Measurements from ENCODE around the gene PHF21A. TPM values are rescaled to one million over a fixed set of nuclear protein-coding genes. Genes with fewer than 3 reads are reported as not detected.

The PHF21A gene
- total RNA-seq, 2 experiments from 2014 or later = 23.1 to 56.1 TPM

DNA sequence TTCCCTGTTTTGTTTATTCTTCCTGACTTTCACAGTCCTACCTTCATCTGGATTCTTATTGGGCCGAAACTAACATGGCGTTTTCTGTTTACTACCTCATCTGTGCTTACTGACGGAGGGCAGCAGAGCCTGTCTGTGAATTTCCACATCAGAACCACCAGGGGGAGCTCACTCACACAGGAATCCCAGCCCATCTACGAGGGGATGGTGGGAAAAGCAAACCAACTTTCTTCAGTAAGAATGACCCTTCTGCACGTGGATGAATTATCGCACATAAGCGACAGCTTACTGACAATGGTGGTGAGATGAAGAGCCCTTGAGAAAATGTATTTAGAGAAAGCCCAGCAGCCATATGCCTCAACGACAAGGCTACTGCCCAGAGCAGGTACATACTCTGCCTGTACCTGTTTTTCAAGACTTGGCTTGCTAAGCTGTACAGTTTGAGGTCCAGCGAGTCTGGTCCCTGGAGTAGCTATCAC, 156.3 kb downstream of the PHF21A start:
- BruUV-seq (replicated peaks) = no TSS peak
- POLR2A ChIA-PET = interaction anchor here (0.6 to 2.3 kb wide), 5 partner anchors 12 to 902 kb away, joined by 3 to 8 read pairs (median 3); no protein-coding TSS in a partner anchor
- Histone ChIP-seq H3K79me2 (ENCODE audit: insufficient read depth, low read depth, low read length) (no peaks in the 10 kb centered on the region), H4K20me1 (ENCODE audit: insufficient read depth, low read length) (no peaks in the 10 kb centered on the region), H3K9me2 (ENCODE audit: insufficient read depth, low read length) (no peaks in the 10 kb centered on the region), H3K4me2 (ENCODE audit: low read length) (no peak overlapping the region), H2AFZ (ENCODE audit: low read length) (0 out of 2 replicates have a peak overlapping the region, but pooled peaks have one; percentile 11), H3K9me3 (ENCODE audit: low read length) (no peaks in the 10 kb centered on the region), H3K27ac (ENCODE audit: low read depth, low read length, poor library complexity, severe bottlenecking) (no peak overlapping the region), H3K36me3 (ENCODE audit: insufficient read depth, low read length) (peaks cover 51% of the 10 kb centered on the region), H3K4me1 (ENCODE audit: insufficient read depth, low read length, poor library complexity, severe bottlenecking) (no peaks in the 10 kb centered on the region), H3K4me3 (ENCODE audit: low read depth, low read length, poor library complexity, severe bottlenecking) (no peak overlapping the region)
- intact Hi-C loops (cut with micrococcal nuclease; ENCODE audit: unreplicated experiment) = loop anchor here (2.0 kb wide), 1 partner anchor 42 kb away; no protein-coding TSS in a partner anchor
- DNase-seq (ENCODE audit: low spot score) = peak; percentile 71
- TF ChIP-seq EZH2phosphoT487 (IDR thresholded peaks at IDR 0.05; ENCODE audit: borderline replicate concordance, low read depth, low read length) = no peak
- TF ChIP-seq, protein P1, sequence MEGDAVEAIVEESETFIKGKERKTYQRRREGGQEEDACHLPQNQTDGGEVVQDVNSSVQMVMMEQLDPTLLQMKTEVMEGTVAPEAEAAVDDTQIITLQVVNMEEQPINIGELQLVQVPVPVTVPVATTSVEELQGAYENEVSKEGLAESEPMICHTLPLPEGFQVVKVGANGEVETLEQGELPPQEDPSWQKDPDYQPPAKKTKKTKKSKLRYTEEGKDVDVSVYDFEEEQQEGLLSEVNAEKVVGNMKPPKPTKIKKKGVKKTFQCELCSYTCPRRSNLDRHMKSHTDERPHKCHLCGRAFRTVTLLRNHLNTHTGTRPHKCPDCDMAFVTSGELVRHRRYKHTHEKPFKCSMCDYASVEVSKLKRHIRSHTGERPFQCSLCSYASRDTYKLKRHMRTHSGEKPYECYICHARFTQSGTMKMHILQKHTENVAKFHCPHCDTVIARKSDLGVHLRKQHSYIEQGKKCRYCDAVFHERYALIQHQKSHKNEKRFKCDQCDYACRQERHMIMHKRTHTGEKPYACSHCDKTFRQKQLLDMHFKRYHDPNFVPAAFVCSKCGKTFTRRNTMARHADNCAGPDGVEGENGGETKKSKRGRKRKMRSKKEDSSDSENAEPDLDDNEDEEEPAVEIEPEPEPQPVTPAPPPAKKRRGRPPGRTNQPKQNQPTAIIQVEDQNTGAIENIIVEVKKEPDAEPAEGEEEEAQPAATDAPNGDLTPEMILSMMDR (conservative IDR thresholded peaks at IDR 0.05; ENCODE audit: low read length) = peak; percentile 99
- CTCF ChIA-PET (ENCODE audit: unreplicated experiment) = interaction anchor here (0.6 to 0.7 kb wide), 2 partner anchors 43 to 47 kb away, joined by 3 to 4 read pairs; partner anchors contain the start of gene PEX16

DNA sequence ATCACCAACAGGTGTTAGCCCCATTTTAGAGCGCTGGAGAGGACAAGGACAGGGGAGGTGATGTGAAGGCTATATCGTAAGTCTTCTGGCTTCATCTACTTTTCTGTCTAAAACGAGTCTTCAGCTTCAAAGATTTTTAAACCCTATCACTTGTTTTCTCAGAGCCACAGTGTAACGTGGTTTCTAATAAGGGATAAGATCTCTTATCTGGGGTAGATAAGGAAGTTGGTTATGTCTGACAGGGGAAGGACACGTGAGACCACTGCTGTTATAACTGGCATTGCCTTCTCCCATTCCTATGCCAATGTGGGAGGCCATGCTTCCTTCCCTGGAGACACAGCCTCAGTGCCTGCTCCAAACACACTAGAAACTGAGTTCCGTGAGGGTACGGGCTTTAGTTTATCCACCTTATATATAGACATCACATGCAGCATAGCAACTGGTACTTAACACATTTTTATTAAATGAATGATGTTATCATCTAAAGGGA, 159.5 kb downstream of the PHF21A start:
- H3K4me2 ChIP-seq (ENCODE audit: low read length) = no peak overlapping the region
- no peaks in the 10 kb centered on the region for H4K20me1 ChIP-seq (ENCODE audit: insufficient read depth, low read length)
- no TSS peak for BruUV-seq (replicated peaks)
- H2AFZ ChIP-seq (ENCODE audit: low read length) = no peak overlapping the region
- CTCF ChIA-PET (ENCODE audit: unreplicated experiment) = no interaction called here
- no peak overlapping the region for H3K27ac ChIP-seq (ENCODE audit: low read depth, low read length, poor library complexity, severe bottlenecking)
- H3K36me3 ChIP-seq (ENCODE audit: insufficient read depth, low read length) = peaks cover 30% of the 10 kb centered on the region
- POLR2A ChIA-PET = interaction anchor here (0.7 kb wide), 1 partner anchor 34 kb away, joined by 4 read pairs; no protein-coding TSS in a partner anchor
- no peaks in the 10 kb centered on the region for H3K4me1 ChIP-seq (ENCODE audit: insufficient read depth, low read length, poor library complexity, severe bottlenecking)
- TF ChIP-seq, protein P1 (conservative IDR thresholded peaks at IDR 0.05; ENCODE audit: low read length) = no peak
- no peak for TF ChIP-seq EZH2phosphoT487 (IDR thresholded peaks at IDR 0.05; ENCODE audit: borderline replicate concordance, low read depth, low read length)
- no peaks in the 10 kb centered on the region for H3K9me2 ChIP-seq (ENCODE audit: insufficient read depth, low read length)
- H3K9me3 ChIP-seq (ENCODE audit: low read length) = no peaks in the 10 kb centered on the region
- intact Hi-C loops (cut with micrococcal nuclease; ENCODE audit: unreplicated experiment) = no loop called here
- no peaks in the 10 kb centered on the region for H3K79me2 ChIP-seq (ENCODE audit: insufficient read depth, low read depth, low read length)
- no peak for DNase-seq (ENCODE audit: low spot score)
- no peak overlapping the region for H3K4me3 ChIP-seq (ENCODE audit: low read depth, low read length, poor library complexity, severe bottlenecking)

DNA sequence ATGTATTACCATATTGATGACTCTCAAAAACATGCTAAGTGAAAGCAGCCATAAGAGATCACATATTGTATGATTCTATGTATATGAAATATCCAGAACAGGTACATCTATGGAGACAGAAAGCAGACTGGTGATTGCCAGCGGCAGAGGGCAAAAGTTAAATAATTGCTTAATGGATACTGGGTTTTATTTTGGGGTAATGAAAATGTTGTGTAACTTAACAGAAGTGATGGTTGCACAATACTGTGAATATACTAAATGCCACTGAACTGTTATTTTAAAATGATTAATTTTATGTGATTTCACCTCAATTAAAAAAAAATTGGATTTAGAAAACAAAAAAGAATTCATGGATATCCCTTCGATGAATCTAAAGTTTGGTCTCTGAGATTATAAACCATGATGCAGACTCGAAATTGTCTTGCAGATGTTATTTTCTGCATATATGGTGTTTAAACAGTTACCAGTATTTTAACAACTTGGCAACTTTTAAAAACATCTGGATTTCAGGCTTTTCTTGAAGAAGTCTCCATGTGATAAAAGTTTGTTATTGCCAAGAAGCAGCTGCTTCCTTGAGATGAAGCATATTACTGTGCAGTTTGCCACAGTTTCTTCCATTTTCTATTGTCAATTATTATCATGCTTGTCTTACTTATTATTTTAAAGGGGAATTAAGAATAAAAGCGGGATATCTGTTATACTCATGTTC, 160.7 kb downstream of the PHF21A start:
- no peak for DNase-seq (ENCODE audit: low spot score)
- Histone ChIP-seq H3K9me2 (ENCODE audit: insufficient read depth, low read length) (no peaks in the 10 kb centered on the region), H2AFZ (ENCODE audit: low read length) (no peak overlapping the region), H3K79me2 (ENCODE audit: insufficient read depth, low read depth, low read length) (no peaks in the 10 kb centered on the region), H3K9me3 (ENCODE audit: low read length) (no peaks in the 10 kb centered on the region), H3K4me1 (ENCODE audit: insufficient read depth, low read length, poor library complexity, severe bottlenecking) (no peaks in the 10 kb centered on the region), H3K36me3 (ENCODE audit: insufficient read depth, low read length) (peaks cover 29% of the 10 kb centered on the region), H3K4me3 (ENCODE audit: low read depth, low read length, poor library complexity, severe bottlenecking) (no peak overlapping the region), H3K27ac (ENCODE audit: low read depth, low read length, poor library complexity, severe bottlenecking) (no peak overlapping the region), H4K20me1 (ENCODE audit: insufficient read depth, low read length) (no peaks in the 10 kb centered on the region), H3K4me2 (ENCODE audit: low read length) (no peak overlapping the region)
- ChIA-PET CTCF (ENCODE audit: unreplicated experiment) (no interaction called here), POLR2A (no interaction called here)
- no peak for TF ChIP-seq EZH2phosphoT487 (IDR thresholded peaks at IDR 0.05; ENCODE audit: borderline replicate concordance, low read depth, low read length)
- TF ChIP-seq, protein P1 (conservative IDR thresholded peaks at IDR 0.05; ENCODE audit: low read length) = no peak
- BruUV-seq (replicated peaks) = no TSS peak
- intact Hi-C loops (cut with micrococcal nuclease; ENCODE audit: unreplicated experiment) = no loop called here
